GM12891 (cell line): ENCODE data around the gene RNFT2.
"Not testable (repeated sequence)": the region's sequence is repeated elsewhere in the genome, so short reads cannot be mapped to it uniquely, and the experiment has no call there.

Experiments
- POLR2A ChIP-seq: IDR thresholded peaks from 2 replicates; pipeline ENCODE4 v1.6.1; 2011; ENCODE audit warnings: low read depth, low read length, control low read depth
- POLR2AphosphoS5 ChIP-seq: IDR thresholded peaks from 2 replicates; pipeline ENCODE4 v1.6.1; 2011; ENCODE audit warnings: low read depth, low read length, control low read depth
- TAF1 ChIP-seq: IDR thresholded peaks from 2 replicates; pipeline ENCODE4 v1.6.1; 2011; ENCODE audit warnings: low read depth, low read length, control low read depth

- TF ChIP-seq POLR2A, POLR2AphosphoS5, TAF1: not testable (repeated sequence)
Observed at GRCh38 chr12:116742787-116743186, 4.7 kb downstream of the RNFT2 start.
